ENCODE data around the gene CHADL.
"Not testable (repeated sequence)": the region's sequence is repeated elsewhere in the genome, so short reads cannot be mapped to it uniquely, and the experiment has no call there.

The CHADL gene

DNA sequence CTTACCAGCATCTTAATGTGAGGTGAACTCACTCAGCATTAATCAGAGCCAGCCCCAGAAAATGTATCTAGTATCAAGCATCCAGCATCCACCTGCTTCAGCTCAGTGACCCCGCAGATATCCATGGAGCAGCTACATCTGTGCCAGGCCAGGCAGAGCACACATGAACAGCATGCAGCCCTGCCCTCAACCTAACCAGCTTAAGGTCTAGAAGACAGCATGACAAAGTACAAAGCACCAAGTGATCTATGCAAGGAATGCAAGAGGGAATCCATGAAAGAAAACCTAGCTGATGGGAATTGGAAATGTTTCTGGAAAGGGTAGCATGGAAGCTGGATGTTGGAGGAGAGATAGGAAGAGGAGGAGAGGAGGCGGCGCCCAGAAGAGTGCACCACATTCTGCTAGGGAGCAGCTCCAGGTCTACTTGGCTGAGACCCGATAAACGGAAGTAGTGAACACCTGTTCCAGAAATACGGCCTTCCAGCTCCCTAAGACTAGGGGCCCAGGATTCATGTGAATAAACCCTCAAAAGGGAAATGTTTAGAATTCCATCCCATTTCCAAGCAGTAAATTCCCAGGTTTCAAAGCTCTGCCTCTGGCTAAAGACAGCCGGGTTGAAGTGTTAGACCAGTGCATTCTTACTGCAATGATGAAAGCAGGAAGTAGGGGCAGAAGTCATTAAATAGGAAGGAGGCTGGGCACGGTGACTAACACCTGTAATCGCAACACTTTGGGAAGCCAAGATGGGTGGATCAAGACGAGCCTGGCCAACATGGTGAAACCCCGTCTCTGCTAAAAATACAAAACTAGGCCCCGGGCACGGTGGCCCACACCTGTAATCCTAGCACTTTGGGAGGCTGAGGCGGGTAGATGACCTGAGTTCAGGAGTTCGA, 59.1 kb downstream of the CHADL start:
- DNase-seq (ENCODE audit: low spot score), result no peak

DNA sequence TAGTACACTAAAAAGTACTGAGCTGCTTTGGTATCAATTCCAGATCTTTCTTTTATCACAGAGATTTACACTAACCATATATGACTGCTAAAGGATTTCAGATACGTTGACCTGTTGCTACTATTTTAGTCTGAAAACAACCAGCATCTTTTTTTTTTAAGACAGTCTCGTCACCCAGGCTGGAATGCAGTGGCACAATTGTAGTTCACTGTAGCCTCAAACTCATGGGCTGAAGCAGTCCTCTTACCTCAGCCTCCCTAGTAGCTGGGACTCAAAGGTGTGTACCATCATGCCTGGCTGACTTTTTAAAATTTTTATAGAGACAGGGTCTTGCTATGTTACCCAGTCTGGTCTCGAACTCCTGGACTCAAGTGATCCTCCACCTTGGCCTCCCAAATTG, 59.8 kb downstream of the CHADL start:
- no peak for DNase-seq (ENCODE audit: low spot score)

DNA sequence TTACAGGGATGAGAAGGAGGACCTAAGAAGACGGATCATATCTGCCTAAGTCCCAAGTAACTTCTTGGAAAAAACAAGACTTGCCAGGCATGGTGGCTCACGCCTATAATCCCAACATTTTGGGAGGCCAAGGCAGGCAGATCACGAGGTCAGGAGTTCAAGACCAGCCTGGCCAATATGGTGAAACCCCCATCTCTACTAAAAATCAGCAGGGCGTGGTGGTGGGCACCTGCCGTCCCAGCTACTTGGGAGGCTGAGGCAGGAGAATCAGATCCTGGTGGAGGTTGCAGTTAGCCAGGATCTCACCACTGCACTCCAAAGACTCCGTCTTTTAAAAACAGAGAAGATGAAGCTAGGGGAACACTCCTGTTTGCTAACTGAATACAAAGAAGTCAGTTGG, 60.4 kb downstream of the CHADL start:
- DNase-seq (ENCODE audit: low spot score), result not testable (repeated sequence)

Measured in activated CD4-positive, alpha-beta T cell treated with anti-CD3 and anti-CD28 coated beads, Interleukin-2, Interleukin-4, amounts not matched to agents 100 ng/mL and 50 ng/mL, durations not matched to agents 16 hours and 8 hours (primary cell).